ENCODE measurements around the gene GLDC.

Gene GLDC

GRCh38 chr9:6676254-6676921 is 30.9 kb upstream of the GLDC start:
- no peaks in the 10 kb centered on the region for H3K4me1 ChIP-seq (ENCODE audit: control insufficient read depth, low read depth, low read length)
- H3K9ac ChIP-seq (ENCODE audit: low read length) = no peak overlapping the region
- no peaks in the 10 kb centered on the region for H3K27me3 ChIP-seq (ENCODE audit: control insufficient read depth, insufficient read depth, low read length)

DNA sequence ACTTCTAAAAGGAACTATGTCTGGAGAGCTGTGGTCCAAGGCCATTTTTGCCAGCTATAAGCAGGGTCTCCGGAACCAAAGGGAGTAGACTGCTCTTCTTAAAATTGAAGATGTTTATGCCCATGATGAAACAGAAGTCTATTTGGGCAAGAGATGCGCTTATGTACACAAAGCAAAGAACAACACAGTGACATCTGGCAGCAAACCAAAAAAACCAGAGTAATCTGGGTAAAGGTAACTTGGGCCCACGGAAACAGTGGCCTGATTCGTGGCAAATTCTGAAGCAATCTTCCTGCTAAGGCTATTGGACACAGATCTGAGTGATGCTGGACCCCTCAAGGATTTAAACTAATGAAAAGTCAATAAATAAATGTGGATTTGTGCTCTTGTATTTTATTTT is 29.7 kb upstream of the GLDC start:
- Histone ChIP-seq H3K4me1 (ENCODE audit: control insufficient read depth, low read depth, low read length) (no peaks in the 10 kb centered on the region), H3K4me3 (ENCODE audit: low read length) (no peak overlapping the region)

More at GRCh38 chr9:6676254-6676921, 30.9 kb upstream of the GLDC start:
- Histone ChIP-seq H3K27ac (ENCODE audit: low read length) (no peak overlapping the region), H3K36me3 (ENCODE audit: control insufficient read depth, low read depth, low read length) (no peaks in the 10 kb centered on the region), H3K4me3 (ENCODE audit: low read length) (no peak overlapping the region), H3K9me3 (ENCODE audit: control insufficient read depth, low read depth, low read length) (no peaks in the 10 kb centered on the region)

DNA sequence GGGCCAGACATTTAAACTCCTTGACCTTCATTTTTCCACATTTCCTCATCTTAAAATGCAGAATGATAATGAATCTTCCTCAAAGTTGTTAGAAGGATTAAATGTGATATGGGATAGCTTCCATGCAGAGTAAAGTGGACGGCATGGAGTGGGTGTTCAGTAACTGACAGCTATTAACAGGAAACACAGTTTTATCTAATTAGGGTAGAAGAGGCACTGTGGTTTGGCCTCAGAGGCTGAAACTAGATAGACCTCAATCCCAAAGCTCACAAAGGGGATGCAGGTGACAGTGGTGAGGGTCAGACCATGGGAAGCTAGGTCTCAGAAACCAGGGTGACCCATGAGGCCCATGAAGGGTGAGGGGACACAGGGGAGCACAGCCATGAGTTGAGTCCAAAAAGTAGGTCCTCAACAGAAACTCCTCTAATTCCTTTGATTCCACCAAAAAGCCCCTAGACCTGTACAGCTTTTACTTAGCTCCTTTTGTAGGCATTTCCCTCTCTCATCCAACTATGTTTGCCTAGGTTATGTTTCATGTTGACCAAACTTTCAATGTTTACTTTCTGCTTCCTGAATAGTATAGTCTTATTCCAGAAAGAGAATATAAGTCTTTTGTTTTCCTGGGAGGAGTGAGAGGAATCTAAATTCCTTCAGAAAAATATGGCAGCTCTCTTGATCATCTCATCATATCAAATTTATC is 27.9 kb upstream of the GLDC start:
- no peaks in the 10 kb centered on the region for H3K27me3 ChIP-seq (ENCODE audit: control insufficient read depth, insufficient read depth, low read length)
- H3K4me3 ChIP-seq (ENCODE audit: low read length) = no peak overlapping the region
- no peaks in the 10 kb centered on the region for H3K36me3 ChIP-seq (ENCODE audit: control insufficient read depth, low read depth, low read length)
- no peaks in the 10 kb centered on the region for H3K4me1 ChIP-seq (ENCODE audit: control insufficient read depth, low read depth, low read length)
- no peak overlapping the region for H3K27ac ChIP-seq (ENCODE audit: low read length)
- no peak overlapping the region for H3K9ac ChIP-seq (ENCODE audit: low read length)
- no peaks in the 10 kb centered on the region for H3K9me3 ChIP-seq (ENCODE audit: control insufficient read depth, low read depth, low read length)

More for the DNA sequence above, 29.7 kb upstream of the GLDC start:
- H3K9me3 ChIP-seq (ENCODE audit: control insufficient read depth, low read depth, low read length) = no peaks in the 10 kb centered on the region
- no peak overlapping the region for H3K9ac ChIP-seq (ENCODE audit: low read length)
- no peak overlapping the region for H3K27ac ChIP-seq (ENCODE audit: low read length)
- H3K27me3 ChIP-seq (ENCODE audit: control insufficient read depth, insufficient read depth, low read length) = no peaks in the 10 kb centered on the region
- no peaks in the 10 kb centered on the region for H3K36me3 ChIP-seq (ENCODE audit: control insufficient read depth, low read depth, low read length)

- no peaks in the 10 kb centered on the region for H3K9me3 ChIP-seq (ENCODE audit: control insufficient read depth, low read depth, low read length)
- H3K4me3 ChIP-seq (ENCODE audit: low read length) = no peak overlapping the region
Observed at GRCh38 chr9:6672118-6672517, 26.6 kb upstream of the GLDC start.

GRCh38 chr9:6671416-6671815 is 25.9 kb upstream of the GLDC start:
- Histone ChIP-seq H3K9me3 (ENCODE audit: control insufficient read depth, low read depth, low read length) (no peaks in the 10 kb centered on the region), H3K27ac (ENCODE audit: low read length) (no peak overlapping the region), H3K27me3 (ENCODE audit: control insufficient read depth, insufficient read depth, low read length) (no peaks in the 10 kb centered on the region), H3K4me1 (ENCODE audit: control insufficient read depth, low read depth, low read length) (no peaks in the 10 kb centered on the region), H3K36me3 (ENCODE audit: control insufficient read depth, low read depth, low read length) (no peaks in the 10 kb centered on the region), H3K9ac (ENCODE audit: low read length) (no peak overlapping the region), H3K4me3 (ENCODE audit: low read length) (no peak overlapping the region)

More at GRCh38 chr9:6672118-6672517, 26.6 kb upstream of the GLDC start:
- H3K4me1 ChIP-seq (ENCODE audit: control insufficient read depth, low read depth, low read length) = no peaks in the 10 kb centered on the region
- no peaks in the 10 kb centered on the region for H3K27me3 ChIP-seq (ENCODE audit: control insufficient read depth, insufficient read depth, low read length)
- H3K9ac ChIP-seq (ENCODE audit: low read length) = no peak overlapping the region
- H3K27ac ChIP-seq (ENCODE audit: low read length) = no peak overlapping the region
- no peaks in the 10 kb centered on the region for H3K36me3 ChIP-seq (ENCODE audit: control insufficient read depth, low read depth, low read length)

GRCh38 chr9:6669881-6670280 is 24.4 kb upstream of the GLDC start:
- Histone ChIP-seq H3K9me3 (ENCODE audit: control insufficient read depth, low read depth, low read length) (no peaks in the 10 kb centered on the region), H3K9ac (ENCODE audit: low read length) (no peak overlapping the region), H3K27me3 (ENCODE audit: control insufficient read depth, insufficient read depth, low read length) (no peaks in the 10 kb centered on the region), H3K4me1 (ENCODE audit: control insufficient read depth, low read depth, low read length) (no peaks in the 10 kb centered on the region), H3K36me3 (ENCODE audit: control insufficient read depth, low read depth, low read length) (no peaks in the 10 kb centered on the region), H3K4me3 (ENCODE audit: low read length) (no peak overlapping the region), H3K27ac (ENCODE audit: low read length) (no peak overlapping the region)

DNA sequence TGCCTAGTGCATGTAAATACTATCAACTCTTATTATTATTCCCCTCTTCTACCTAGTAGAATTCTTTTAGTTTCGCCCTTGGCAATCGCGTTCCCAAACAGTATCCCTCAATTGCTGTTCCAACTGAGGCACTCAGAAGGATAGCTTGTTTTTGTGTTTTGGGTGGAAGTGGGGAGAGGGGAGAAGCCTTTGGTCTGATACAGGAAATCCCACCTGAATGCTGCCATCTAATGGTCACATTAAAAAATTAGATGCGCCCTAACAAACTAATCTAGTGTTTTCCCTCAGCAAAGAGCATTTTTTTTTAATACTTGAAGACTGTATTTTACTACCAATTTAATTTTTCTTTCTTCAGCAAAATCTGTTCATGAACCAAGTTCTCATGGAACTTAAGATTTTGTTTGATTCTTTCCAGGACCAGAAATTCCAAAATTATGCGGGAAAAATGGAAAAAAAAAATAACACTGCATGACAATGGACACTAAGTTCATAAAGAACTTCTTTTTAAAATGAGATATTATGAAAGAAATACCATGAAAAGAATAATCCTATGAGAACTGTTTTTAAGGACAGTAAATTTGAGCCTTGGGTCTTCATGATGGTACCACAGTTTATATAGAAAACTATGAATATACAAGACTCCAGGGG is 22.2 kb upstream of the GLDC start:
- Histone ChIP-seq H3K4me1 (ENCODE audit: control insufficient read depth, low read depth, low read length) (no peaks in the 10 kb centered on the region), H3K36me3 (ENCODE audit: control insufficient read depth, low read depth, low read length) (no peaks in the 10 kb centered on the region), H3K4me3 (ENCODE audit: low read length) (no peak overlapping the region), H3K9ac (ENCODE audit: low read length) (no peak overlapping the region), H3K9me3 (ENCODE audit: control insufficient read depth, low read depth, low read length) (no peaks in the 10 kb centered on the region), H3K27ac (ENCODE audit: low read length) (no peak overlapping the region), H3K27me3 (ENCODE audit: control insufficient read depth, insufficient read depth, low read length) (no peaks in the 10 kb centered on the region)

DNA sequence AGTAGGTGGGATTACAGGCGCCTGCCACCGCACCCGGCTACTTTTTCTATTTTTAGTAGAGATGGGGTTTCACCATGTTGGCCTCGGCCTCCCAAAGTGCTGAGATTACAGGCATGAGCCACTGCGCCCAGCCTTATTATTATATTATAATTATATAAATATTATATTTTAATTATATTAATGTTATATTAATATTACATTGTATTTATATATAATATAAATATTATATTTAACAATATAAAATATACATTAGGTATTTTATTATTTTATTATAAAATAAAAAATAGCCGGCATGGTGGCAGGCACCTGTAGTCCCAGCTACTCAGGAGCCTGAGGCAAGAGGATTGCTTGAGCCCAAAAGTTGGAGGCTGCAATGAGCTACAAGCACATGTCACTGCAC is 21.6 kb upstream of the GLDC start:
- Histone ChIP-seq H3K27me3 (ENCODE audit: control insufficient read depth, insufficient read depth, low read length) (no peaks in the 10 kb centered on the region), H3K9me3 (ENCODE audit: control insufficient read depth, low read depth, low read length) (no peaks in the 10 kb centered on the region)

DNA sequence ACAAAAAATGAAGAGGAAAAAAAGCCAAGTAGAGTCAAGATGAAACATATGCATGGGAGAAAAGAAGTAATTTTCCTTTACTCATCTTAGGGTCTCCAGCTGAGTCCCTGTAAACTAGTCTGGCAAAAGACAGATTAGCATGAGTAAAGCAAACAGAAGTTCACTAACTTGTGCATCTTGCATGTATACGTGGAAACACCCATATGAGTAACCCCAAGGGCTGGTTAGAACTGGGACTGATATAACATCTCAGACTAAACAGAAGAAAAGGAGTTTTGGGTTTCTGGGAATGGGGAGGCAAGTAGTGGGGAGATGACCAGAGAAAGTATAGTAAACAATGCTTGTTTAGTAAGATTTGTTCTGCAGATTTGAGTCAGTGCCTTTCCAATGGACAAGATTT is 20.1 kb upstream of the GLDC start:
- Histone ChIP-seq H3K36me3 (ENCODE audit: control insufficient read depth, low read depth, low read length) (no peaks in the 10 kb centered on the region), H3K27me3 (ENCODE audit: control insufficient read depth, insufficient read depth, low read length) (no peaks in the 10 kb centered on the region), H3K9me3 (ENCODE audit: control insufficient read depth, low read depth, low read length) (no peaks in the 10 kb centered on the region), H3K9ac (ENCODE audit: low read length) (no peak overlapping the region), H3K27ac (ENCODE audit: low read length) (no peak overlapping the region), H3K4me3 (ENCODE audit: low read length) (no peak overlapping the region), H3K4me1 (ENCODE audit: control insufficient read depth, low read depth, low read length) (no peaks in the 10 kb centered on the region)

More for the DNA sequence above, 21.6 kb upstream of the GLDC start:
- Histone ChIP-seq H3K27ac (ENCODE audit: low read length) (no peak overlapping the region), H3K4me1 (ENCODE audit: control insufficient read depth, low read depth, low read length) (no peaks in the 10 kb centered on the region), H3K36me3 (ENCODE audit: control insufficient read depth, low read depth, low read length) (no peaks in the 10 kb centered on the region), H3K4me3 (ENCODE audit: low read length) (no peak overlapping the region), H3K9ac (ENCODE audit: low read length) (no peak overlapping the region)

DNA sequence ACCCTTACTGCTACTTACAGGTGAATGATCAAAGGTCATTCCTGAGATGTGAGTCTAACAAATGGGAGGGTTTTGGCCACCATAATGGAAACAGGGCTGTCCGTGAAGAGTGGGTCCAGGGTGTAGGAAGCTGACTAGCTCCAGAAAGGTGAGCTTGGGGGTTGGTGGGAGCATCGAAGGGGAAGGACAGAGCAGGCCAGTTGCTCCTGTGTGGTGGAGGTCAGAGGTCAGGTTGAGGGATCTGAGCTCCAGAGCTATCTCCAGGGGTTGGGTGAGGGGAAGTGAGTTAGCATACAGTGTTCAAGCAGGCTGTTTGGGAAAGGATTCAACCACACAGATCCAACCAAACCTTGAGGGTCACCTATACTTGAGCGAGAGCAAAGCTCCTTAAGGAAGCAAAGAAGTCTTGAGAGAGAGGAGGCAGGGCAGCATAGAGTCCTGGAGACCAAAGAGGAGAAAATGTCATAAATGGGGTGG is 18.7 kb upstream of the GLDC start:
- H3K9me3 ChIP-seq (ENCODE audit: control insufficient read depth, low read depth, low read length) = no peaks in the 10 kb centered on the region
- H3K4me3 ChIP-seq (ENCODE audit: low read length) = no peak overlapping the region
- H3K27me3 ChIP-seq (ENCODE audit: control insufficient read depth, insufficient read depth, low read length) = no peaks in the 10 kb centered on the region
- no peaks in the 10 kb centered on the region for H3K36me3 ChIP-seq (ENCODE audit: control insufficient read depth, low read depth, low read length)
- H3K4me1 ChIP-seq (ENCODE audit: control insufficient read depth, low read depth, low read length) = no peaks in the 10 kb centered on the region
- no peak overlapping the region for H3K27ac ChIP-seq (ENCODE audit: low read length)
- H3K9ac ChIP-seq (ENCODE audit: low read length) = no peak overlapping the region

DNA sequence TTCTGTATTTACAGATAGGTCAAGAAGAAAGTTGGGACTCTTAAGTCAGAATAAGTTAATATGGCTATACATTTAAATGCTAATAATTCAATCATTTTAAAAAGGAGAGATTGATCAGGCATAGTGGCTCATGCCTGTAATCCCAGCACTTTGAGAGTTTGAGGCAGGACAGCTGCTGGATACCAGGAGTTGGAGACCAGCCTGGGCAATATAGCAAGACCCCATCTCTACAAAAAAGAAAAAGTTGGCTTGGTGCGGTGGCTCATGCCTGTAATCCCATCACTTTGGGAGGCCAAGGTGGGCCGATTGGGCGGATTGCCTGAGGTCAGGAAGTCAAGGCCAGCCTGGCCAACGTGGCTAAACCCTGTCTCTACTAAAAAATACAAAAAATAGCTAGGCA is 15.0 kb upstream of the GLDC start:
- no peaks in the 10 kb centered on the region for H3K27me3 ChIP-seq (ENCODE audit: control insufficient read depth, insufficient read depth, low read length)
- H3K27ac ChIP-seq (ENCODE audit: low read length) = no peak overlapping the region
- H3K9me3 ChIP-seq (ENCODE audit: control insufficient read depth, low read depth, low read length) = no peaks in the 10 kb centered on the region

More for the DNA sequence above, 15.0 kb upstream of the GLDC start:
- H3K4me3 ChIP-seq (ENCODE audit: low read length) = no peak overlapping the region
- H3K9ac ChIP-seq (ENCODE audit: low read length) = no peak overlapping the region
- no peaks in the 10 kb centered on the region for H3K36me3 ChIP-seq (ENCODE audit: control insufficient read depth, low read depth, low read length)
- no peaks in the 10 kb centered on the region for H3K4me1 ChIP-seq (ENCODE audit: control insufficient read depth, low read depth, low read length)

Data from iPS-18a (cell line).